HEK293 (cell line): ENCODE results near the gene HOXD9.
A peak's percentile ranks its signal among the peaks of the same experiment; 100 is the strongest.

Source experiments
- INSM2 ChIP-seq: fragments of 450-650 bp; formaldehyde crosslinking; IDR thresholded peaks from 2 replicates; pipeline ENCODE4 v1.5.1; 2016; ENCODE audit warnings: missing biosample characterization, missing genetic modification characterization
- KLF10 ChIP-seq: fragments of 450-650 bp; IDR thresholded peaks from 2 replicates; pipeline ENCODE4 v1.5.1; 2018; ENCODE audit warnings: missing biosample characterization, mild to moderate bottlenecking, missing genetic modification characterization
- KLF16 ChIP-seq: fragments of 450-650 bp; formaldehyde crosslinking; IDR thresholded peaks from 2 replicates; pipeline ENCODE4 v1.5.1; 2017; ENCODE audit warnings: missing biosample characterization, missing genetic modification characterization
- OVOL3 ChIP-seq: fragments of 450-650 bp; formaldehyde crosslinking; IDR thresholded peaks from 2 replicates; pipeline ENCODE4 v1.5.1; 2016; ENCODE audit warnings: missing biosample characterization, missing genetic modification characterization
- TCF7L2 ChIP-seq: IDR thresholded peaks from 2 replicates; pipeline ENCODE4 v1.6.1; 2011; ENCODE audit warnings: low read depth, mild to moderate bottlenecking, inconsistent platforms, low read length, moderate library complexity, borderline replicate concordance
- ZBTB11 ChIP-seq: fragments of 450-650 bp; formaldehyde crosslinking; conservative IDR thresholded peaks from 2 replicates; pipeline ENCODE4 v1.5.1; 2016; ENCODE audit warnings: low read depth, missing biosample characterization, missing genetic modification characterization
- ZBTB44 ChIP-seq: fragments of 450-650 bp; IDR thresholded peaks from 2 replicates; pipeline ENCODE4 v1.5.1; 2018; ENCODE audit warnings: missing biosample characterization, mild to moderate bottlenecking, missing genetic modification characterization
- ZBTB49 ChIP-seq: fragments of 450-650 bp; formaldehyde crosslinking; IDR thresholded peaks from 2 replicates; pipeline ENCODE4 v1.5.1; 2016; ENCODE audit warnings: missing biosample characterization, missing genetic modification characterization, low read depth
- ZEB2 ChIP-seq: fragments of 450-650 bp; formaldehyde crosslinking; IDR thresholded peaks from 2 replicates; pipeline ENCODE4 v1.5.1; 2016; ENCODE audit warnings: missing biosample characterization, missing genetic modification characterization
- ZNF148 ChIP-seq: fragments of 450-650 bp; formaldehyde crosslinking; IDR thresholded peaks from 2 replicates; pipeline ENCODE4 v1.5.0; 2017; ENCODE audit warnings: missing biosample characterization, missing genetic modification characterization, borderline replicate concordance
- ZNF16 ChIP-seq: fragments of 450-650 bp; formaldehyde crosslinking; IDR thresholded peaks from 2 replicates; pipeline ENCODE4 v1.5.1; 2016; ENCODE audit warnings: low read depth, missing biosample characterization, missing genetic modification characterization
- ZNF214 ChIP-seq: fragments of 450-650 bp; formaldehyde crosslinking; IDR thresholded peaks from 2 replicates; pipeline ENCODE4 v1.5.1; 2017; ENCODE audit warnings: missing biosample characterization, mild to moderate bottlenecking, missing genetic modification characterization, borderline replicate concordance
- ZNF239 ChIP-seq: fragments of 450-650 bp; formaldehyde crosslinking; IDR thresholded peaks from 2 replicates; pipeline ENCODE4 v1.5.1; 2016; ENCODE audit warnings: missing biosample characterization, missing genetic modification characterization
- ZNF362 ChIP-seq: fragments of 450-650 bp; formaldehyde crosslinking; IDR thresholded peaks from 2 replicates; pipeline ENCODE4 v1.5.1; 2016; ENCODE audit warnings: missing biosample characterization, missing genetic modification characterization
- ZNF423 ChIP-seq: fragments of 450-650 bp; formaldehyde crosslinking; IDR thresholded peaks from 2 replicates; pipeline ENCODE4 v1.5.1; 2016; ENCODE audit warnings: missing biosample characterization, missing genetic modification characterization
- ZNF610 ChIP-seq: fragments of 450-650 bp; formaldehyde crosslinking; IDR thresholded peaks from 2 replicates; pipeline ENCODE4 v1.5.1; 2016; ENCODE audit warnings: missing biosample characterization, missing genetic modification characterization, borderline replicate concordance
- ZNF621 ChIP-seq: fragments of 450-650 bp; formaldehyde crosslinking; IDR thresholded peaks from 2 replicates; pipeline ENCODE4 v1.5.1; 2017; ENCODE audit warnings: missing biosample characterization, missing genetic modification characterization
- ZNF626 ChIP-seq: fragments of 450-650 bp; sonication (Bioruptor Pico); formaldehyde crosslinking; IDR thresholded peaks from 2 replicates; pipeline ENCODE4 v1.5.1; 2018; ENCODE audit warnings: missing biosample characterization, missing genetic modification characterization, inconsistent platforms
- ZNF692 ChIP-seq: fragments of 450-650 bp; formaldehyde crosslinking; IDR thresholded peaks from 2 replicates; pipeline ENCODE4 v1.5.1; 2016; ENCODE audit warnings: missing biosample characterization, missing genetic modification characterization
- ZNF777 ChIP-seq: fragments of 450-650 bp; formaldehyde crosslinking; IDR thresholded peaks from 2 replicates; pipeline ENCODE4 v1.5.1; 2017; ENCODE audit warnings: missing biosample characterization, missing genetic modification characterization, borderline replicate concordance
- ZNF792 ChIP-seq: fragments of 450-650 bp; formaldehyde crosslinking; IDR thresholded peaks from 2 replicates; pipeline ENCODE4 v1.5.1; 2016; ENCODE audit warnings: missing biosample characterization, missing genetic modification characterization
- ZNF837 ChIP-seq: fragments of 450-650 bp; formaldehyde crosslinking; IDR thresholded peaks from 2 replicates; pipeline ENCODE4 v1.5.1; 2016; ENCODE audit warnings: missing biosample characterization, missing genetic modification characterization
- ZSCAN4 ChIP-seq: fragments of 450-650 bp; formaldehyde crosslinking; IDR thresholded peaks from 2 replicates; pipeline ENCODE4 v1.5.1; 2017; ENCODE audit warnings: missing biosample characterization, missing genetic modification characterization

The HOXD9 gene

GRCh38 chr2:176157499-176158185, 35.1 kb downstream of the HOXD9 start (continued):
- TF ChIP-seq ZNF148 (tag by site-specific recombination) (no peak), ZBTB11 (tag by site-specific recombination) (no peak), TCF7L2 (peak; percentile 83), ZNF621 (tag by site-specific recombination) (no peak), ZBTB49 (tag by site-specific recombination) (no peak), ZNF777 (tag by site-specific recombination) (no peak; the same call in 1 of the 2 replicates), ZNF626 (tag by site-specific recombination) (no peak), KLF10 (tag by site-specific recombination) (peak; percentile 68), ZNF792 (tag by site-specific recombination) (no peak; the same call in 1 of the 2 replicates), ZNF214 (tag by site-specific recombination) (no peak), ZNF837 (tag by site-specific recombination) (no peak), OVOL3 (tag by site-specific recombination) (no peak), ZNF692 (peak; percentile 84), ZNF610 (tag by site-specific recombination) (peak; percentile 56), ZNF362 (tag by site-specific recombination) (peak; percentile 55; the same call in 1 of the 2 replicates), ZSCAN4 (tag by site-specific recombination) (peak; percentile 78), ZNF423 (tag by site-specific recombination) (no peak), KLF16 (tag by site-specific recombination) (peak; percentile 30; the same call in 1 of the 2 replicates), ZBTB44 (tag by site-specific recombination) (peak; percentile 37; the same call in 1 of the 2 replicates), ZNF239 (tag by site-specific recombination) (no peak), INSM2 (tag by site-specific recombination) (0 out of 2 replicates have a peak, but pooled peaks have one; percentile 40), ZNF16 (tag by site-specific recombination) (peak; percentile 81), ZEB2 (tag by site-specific recombination) (peak; percentile 60; the same call in 1 of the 2 replicates)
